GM21526 (cell line): ENCODE results near the gene ANO4.
"Not testable (repeated sequence)": the region's sequence is repeated elsewhere in the genome, so short reads cannot be mapped to it uniquely, and the experiment has no call there.

Experiments
- ATAC-seq: cut with Tn5 transposase; IDR thresholded peaks from one replicate; pipeline ENCODE4 v1.9.1; 2021; ENCODE audit warnings: moderate library complexity; ENCODE audit not compliant: unreplicated experiment, low FRiP score

ANO4 gene

GRCh38 chr12:100867639-100868393, 73.2 kb downstream of the ANO4 start:
- ATAC-seq = no peak

GRCh38 chr12:100868487-100868886, 73.9 kb downstream of the ANO4 start:
- ATAC-seq = no peak

GRCh38 chr12:100871195-100871734, 76.7 kb downstream of the ANO4 start:
- ATAC-seq = no peak

GRCh38 chr12:100875156-100875555, 80.6 kb downstream of the ANO4 start:
- no peak for ATAC-seq

GRCh38 chr12:100875771-100876170, 81.2 kb downstream of the ANO4 start:
- no peak for ATAC-seq

- no peak for ATAC-seq
These were observed 83.2 kb downstream of the ANO4 start for GRCh38 chr12:100877776-100878175.

- no peak for ATAC-seq
These were observed 100.6 kb downstream of the ANO4 start for GRCh38 chr12:100895192-100895591.

- no peak for ATAC-seq
These were observed 101.6 kb downstream of the ANO4 start for GRCh38 chr12:100896192-100896591.

GRCh38 chr12:100897240-100897639, 102.7 kb downstream of the ANO4 start:
- no peak for ATAC-seq

- ATAC-seq = no peak
These were observed 104.7 kb downstream of the ANO4 start for GRCh38 chr12:100899301-100899700.

- no peak for ATAC-seq
These were observed 106.2 kb downstream of the ANO4 start for GRCh38 chr12:100900808-100901207.

- ATAC-seq = no peak
These were observed 106.7 kb downstream of the ANO4 start for GRCh38 chr12:100901266-100901665.

- no peak for ATAC-seq
These were observed 109.7 kb downstream of the ANO4 start for GRCh38 chr12:100904270-100904669.

GRCh38 chr12:100908501-100908900, 113.9 kb downstream of the ANO4 start:
- no peak for ATAC-seq

GRCh38 chr12:100913872-100914592, 119.5 kb downstream of the ANO4 start:
- no peak for ATAC-seq

- no peak for ATAC-seq
These were observed 124.5 kb downstream of the ANO4 start for GRCh38 chr12:100919116-100919515.

- no peak for ATAC-seq
These were observed 125.9 kb downstream of the ANO4 start for GRCh38 chr12:100920493-100920892.

- ATAC-seq = no peak
These were observed 132.2 kb downstream of the ANO4 start for GRCh38 chr12:100926669-100927248.

- no peak for ATAC-seq
These were observed 133.2 kb downstream of the ANO4 start for GRCh38 chr12:100927826-100928225.

- no peak for ATAC-seq
These were observed 138.0 kb downstream of the ANO4 start for GRCh38 chr12:100932571-100932970.

- not testable (repeated sequence) for ATAC-seq
These were observed 139.0 kb downstream of the ANO4 start for GRCh38 chr12:100933531-100933930.
